SIG-M5 (cell line): ENCODE results near the gene RHOJ.
"Not testable (repeated sequence)": the region's sequence is repeated elsewhere in the genome, so short reads cannot be mapped to it uniquely, and the experiment has no call there.

ENCODE experiments used
- DNase-seq: peaks from one replicate; lab custom pipeline; 2025; lab: John Stamatoyannopoulos, UW

Gene RHOJ

DNA sequence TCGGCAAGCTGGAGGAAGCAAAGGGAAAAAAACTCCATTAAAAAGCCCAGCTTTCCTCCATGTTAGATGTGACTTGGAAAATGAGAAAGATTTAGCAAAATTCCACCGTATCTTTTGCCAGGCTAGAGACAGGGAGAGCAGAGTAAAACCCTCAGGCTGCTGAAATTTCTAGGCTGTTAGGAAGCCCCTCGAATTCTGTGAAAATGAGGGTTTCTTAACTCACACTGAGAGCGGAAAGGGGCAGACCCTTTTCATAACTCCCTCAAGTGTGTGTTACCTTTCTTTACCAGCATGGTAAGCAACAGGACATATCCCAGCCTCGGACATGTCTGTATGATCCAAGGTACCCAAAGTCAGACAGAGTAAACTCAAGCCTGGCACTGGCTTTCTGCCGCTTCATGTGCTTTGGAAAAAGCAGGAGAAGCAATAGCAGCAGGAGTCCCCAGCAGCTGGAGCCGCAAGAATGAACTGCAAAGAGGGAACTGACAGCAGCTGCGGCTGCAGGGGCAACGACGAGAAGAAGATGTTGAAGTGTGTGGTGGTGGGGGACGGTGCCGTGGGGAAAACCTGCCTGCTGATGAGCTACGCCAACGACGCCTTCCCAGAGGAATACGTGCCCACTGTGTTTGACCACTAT, at the start of gene RHOJ:
TSS of gene RHOJ (plus strand) at position 37 of the 637 bp plus-strand sequence. CDS start at position 464, 427 bp downstream.
- DNase-seq = no peak

DNA sequence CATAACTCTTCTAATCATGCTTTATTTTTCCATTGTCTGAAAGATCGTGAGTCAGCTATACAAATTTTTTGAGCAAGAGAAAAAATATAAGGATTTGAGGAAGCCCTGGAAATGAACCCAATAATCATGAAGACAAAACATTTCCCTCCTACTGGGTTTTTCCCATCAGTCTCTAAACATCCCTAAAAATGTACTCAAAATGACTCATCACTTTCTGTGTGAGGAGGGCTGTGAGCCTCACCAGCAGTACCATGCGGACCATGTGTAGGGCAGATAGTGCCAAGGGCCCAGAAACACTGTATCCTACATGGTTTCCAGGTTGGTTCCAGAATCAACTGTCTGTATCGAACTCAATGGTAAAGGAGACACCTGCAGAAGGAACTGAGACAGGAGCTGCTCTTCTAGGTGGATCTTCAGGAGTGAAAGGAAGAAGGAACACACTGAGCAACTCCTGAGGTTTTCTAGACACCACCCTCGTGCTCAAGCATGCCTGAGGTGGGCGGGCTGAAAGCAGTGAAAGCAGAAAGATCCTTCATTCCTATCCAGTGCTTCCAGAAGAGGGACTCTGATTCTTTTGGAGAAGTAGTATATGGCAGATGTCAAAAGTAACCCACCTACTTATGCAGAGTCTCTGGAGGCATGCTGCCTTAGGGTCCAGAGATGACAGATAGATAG, 48.6 kb upstream of the RHOJ start:
- DNase-seq = no peak

DNA sequence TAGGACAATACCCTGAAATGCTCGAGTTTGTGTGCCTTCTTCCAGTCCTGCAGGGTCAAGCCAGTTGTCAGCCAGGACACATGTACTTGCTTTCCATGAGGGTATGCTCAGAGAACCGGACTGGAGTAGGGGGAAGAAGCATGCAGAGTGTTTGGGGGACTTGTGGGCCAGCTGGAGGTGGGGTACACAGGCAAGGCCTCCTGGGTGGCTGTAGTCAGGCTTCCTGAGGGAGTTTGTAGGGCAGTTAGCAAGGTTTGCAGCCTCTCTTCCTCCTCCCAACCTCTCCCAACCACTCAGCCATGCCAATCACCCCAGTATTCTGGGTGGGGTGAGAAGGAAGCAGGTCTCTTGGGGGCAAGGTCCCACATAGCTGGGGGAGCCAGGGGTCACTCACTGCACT, 47.0 kb upstream of the RHOJ start:
- DNase-seq = no peak

DNA sequence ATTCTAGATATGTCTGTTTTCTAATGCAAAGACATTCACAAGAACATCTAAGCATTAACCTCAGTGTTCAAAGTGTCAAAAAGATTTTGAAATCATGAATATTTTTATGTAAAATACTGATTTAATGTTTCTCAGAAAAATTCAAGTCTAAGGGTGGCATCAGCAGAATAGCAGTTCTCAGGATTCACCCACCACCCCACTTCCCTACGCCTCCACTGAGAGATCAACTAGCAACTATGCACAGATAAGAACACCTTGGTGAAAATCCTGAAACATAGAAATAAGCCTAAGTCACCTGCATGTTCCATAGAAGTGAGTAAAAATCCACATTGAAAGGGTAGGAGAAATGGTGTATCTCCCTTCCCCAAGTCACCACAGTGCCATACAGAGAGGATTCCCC, 40.9 kb upstream of the RHOJ start:
- no peak for DNase-seq

DNA sequence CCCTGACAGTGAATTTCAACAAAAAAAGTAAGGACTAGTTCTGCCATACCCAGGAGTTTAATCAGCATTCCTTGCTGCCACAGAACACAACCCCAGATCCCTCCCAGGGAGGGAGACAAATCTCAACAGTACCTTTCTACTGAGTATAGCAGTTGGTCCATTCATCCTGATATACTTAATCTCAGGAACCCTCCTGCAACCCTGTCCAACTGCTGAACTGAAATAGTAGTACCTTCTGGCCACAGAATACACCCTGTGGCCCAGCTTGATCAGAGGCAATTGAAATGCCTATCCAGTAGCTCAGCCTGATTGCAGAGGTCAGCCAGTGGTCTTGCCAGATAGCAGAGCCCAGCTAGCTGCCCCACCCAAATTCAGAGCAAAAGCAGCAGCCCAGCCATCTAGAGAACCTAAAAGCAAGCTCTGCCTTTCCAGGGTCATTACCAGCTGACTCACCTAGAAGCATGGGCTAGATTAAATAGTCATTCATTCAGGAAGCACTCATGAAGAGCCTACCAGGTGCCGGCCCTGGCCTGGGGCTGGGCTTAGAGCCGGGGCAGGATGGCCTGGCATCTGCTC, 40.0 kb upstream of the RHOJ start:
- DNase-seq = no peak

DNA sequence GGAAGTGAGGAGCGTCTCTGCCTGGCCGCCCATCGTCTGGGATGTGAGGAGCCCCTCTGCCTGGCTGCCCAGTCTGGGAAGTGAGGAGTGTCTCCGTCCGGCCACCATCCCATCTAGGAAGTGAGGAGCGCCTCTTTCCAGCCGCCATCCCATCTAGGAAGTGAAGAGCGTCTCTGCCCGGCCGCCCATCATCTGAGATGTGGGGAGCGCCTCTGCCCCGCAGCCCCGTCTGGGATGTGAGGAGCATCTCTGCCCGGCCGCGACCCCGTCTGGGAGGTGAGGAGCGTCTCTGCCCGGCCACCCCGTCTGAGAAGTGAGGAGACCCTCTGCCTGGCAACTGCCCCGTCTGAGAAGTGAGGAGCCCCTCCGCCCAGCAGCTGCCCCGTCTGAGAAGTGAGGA, 39.0 kb upstream of the RHOJ start:
- DNase-seq = not testable (repeated sequence)

DNA sequence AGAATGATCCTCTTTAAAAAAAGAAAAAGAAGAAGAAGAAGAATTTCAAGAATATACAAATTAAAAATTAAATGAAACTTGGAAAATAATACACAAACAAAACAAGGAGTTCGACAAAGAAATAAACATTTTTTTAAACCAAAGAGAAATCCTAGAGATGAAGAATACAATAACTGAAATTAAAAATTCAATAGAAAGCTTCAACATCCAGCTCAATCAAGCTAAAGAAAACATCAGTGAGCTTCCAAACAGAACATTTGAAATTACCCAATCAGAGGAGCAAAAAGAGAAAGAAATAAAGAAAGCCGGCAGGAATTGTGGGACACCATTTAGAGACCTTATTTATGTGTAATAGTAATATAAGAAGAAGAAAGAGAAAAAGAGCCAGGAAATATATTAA, 37.2 kb upstream of the RHOJ start:
- no peak for DNase-seq

DNA sequence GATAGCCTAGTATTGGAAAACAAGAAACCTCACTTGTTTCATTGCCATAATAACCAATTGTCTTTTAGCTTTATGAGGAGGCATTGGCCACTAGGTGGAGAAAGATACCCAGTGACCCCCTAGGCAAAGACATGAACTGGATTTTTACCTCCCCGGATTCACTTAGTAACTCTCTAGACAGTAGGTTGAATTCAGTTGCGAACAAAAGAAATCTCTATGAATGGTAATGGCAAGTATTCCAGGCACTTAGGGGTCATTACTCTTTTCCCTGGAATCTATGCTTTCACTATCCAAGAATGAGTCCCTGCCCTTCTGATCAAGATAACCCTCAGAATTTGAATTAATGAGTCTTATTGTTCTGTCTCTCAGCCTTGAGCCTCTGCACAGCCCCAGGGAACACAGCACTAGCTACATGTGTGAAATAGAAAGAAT, 29.5 kb upstream of the RHOJ start:
- no peak for DNase-seq

DNA sequence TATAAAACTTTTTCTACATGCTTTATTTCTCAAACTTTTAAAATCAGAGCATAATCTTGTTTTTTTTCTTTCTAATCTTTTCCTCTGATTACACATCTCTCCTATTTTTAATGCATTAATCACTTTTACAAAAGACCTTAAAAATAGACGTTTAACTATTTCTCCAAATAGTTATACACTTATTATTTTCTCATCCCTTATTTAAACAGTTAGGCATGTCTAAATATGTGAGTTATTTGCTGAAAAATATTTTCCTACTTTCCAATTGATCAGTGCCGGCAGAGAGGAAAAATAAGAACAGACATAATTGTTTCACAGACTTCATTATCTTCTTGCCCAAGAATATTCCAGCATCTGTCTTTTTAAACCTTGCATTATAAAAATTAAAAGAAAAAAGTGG, 28.7 kb upstream of the RHOJ start:
- DNase-seq = no peak

DNA sequence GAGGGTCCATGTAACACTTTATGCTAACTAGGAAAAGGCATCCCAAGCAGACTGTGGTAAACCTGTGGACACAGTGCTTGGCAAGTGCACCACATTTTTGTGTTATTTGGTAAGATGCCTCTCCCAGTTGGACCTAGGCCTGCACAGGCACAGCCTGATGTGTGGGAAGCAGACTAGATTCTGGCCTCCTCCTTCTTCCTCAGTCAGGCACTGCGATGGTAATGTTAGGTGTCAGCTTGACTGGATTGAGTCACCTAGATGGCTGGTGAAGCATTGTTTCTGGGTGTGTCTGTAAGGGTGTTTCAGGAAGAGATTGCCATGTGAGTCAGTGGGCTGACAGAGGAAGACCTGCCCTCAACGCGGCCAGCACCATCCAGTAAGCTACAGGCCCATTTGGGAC, 25.3 kb upstream of the RHOJ start:
- no peak for DNase-seq

DNA sequence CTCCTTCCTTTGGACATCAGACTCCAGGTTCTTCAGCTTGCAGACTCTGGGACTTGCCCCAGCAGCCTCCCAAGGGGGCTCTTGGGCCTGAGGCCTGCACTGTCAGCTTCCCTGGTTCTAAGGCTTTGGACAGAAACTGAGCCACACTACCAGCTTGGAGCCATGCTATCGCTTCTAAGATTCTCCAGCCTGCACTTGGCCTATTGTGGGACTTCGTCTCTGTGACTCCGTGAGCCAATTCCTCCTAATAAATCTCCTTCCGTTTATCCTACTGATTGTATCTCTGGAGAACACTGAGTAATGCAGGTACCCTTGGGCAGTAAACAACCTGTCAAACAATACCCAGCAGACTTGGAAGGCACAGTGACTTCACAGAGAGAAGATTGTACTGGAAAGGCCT, 24.9 kb upstream of the RHOJ start:
- no peak for DNase-seq

DNA sequence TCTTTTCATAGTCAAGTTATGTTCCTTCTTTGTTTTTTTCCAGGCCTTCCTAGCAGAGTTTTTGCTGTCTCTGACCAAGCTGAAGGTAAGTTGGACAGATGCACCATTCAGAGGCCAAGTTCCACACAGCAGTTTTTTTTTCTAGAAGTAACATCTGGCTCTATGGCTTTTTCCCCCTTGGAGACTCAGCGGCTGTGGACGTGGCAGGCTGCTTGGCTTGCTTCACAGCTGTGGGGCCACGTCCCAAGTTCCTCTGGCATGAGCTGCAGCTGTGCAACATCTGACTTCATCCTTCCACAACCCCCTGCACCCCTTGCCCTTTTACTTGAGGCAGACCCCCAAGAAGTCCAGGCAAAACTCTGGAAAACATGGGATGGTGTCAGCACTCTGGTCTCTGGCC, 24.2 kb upstream of the RHOJ start:
- no peak for DNase-seq

DNA sequence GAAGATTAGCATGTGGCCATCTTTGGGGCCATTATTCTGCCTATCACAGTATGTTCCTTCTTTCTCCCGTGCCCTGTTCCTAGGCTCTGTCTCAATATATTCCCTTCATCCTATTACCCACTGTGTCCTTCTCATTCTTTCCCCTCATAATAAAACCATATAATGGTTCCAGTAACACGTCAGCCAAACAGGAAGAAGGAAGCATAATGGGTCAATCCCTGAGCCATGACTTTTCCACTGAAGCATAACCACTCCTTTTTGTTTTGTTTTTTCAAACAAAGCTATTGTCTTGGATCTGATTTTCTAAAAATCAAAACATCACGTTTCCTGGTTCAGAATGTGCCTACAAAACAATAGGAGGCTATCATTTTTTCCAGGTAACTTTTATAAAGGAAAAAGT, 21.3 kb upstream of the RHOJ start:
- DNase-seq = no peak

DNA sequence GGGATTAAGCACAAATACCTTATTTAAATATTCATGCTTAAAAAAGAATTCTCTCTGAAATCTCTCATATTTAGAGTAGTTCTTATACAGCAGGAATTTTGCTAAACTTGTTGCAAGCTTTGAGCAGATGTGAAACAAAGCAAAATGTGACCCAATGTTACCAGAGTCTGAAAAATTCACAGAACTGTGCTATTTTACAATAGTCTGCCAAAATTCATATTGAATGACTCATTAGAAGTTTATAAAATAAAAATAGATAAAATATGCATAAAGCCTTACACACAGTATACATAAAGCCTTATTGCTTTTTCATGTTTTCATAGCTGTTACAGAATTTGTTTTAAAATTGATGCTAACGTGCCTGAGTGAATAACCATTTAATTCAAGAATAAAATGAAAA, 17.8 kb upstream of the RHOJ start:
- DNase-seq = no peak

DNA sequence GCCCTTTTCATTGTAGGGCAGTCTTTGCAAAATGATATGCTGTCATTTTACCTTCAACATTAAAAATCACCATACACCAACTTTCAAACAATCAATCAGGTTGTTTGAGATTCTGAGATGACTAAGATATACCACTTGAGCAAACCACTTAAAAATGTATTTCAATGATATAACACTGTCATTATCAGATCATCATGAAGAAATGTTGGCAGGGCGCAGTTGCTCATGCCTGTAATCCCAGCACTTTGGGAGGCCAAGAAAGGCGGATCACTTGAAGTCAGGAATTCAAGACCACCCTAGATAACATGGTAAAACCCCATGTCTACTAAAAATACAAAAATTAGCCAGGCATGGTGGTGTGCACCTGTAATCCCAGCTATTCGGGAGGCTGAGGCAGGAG, 13.0 kb upstream of the RHOJ start:
- no peak for DNase-seq

DNA sequence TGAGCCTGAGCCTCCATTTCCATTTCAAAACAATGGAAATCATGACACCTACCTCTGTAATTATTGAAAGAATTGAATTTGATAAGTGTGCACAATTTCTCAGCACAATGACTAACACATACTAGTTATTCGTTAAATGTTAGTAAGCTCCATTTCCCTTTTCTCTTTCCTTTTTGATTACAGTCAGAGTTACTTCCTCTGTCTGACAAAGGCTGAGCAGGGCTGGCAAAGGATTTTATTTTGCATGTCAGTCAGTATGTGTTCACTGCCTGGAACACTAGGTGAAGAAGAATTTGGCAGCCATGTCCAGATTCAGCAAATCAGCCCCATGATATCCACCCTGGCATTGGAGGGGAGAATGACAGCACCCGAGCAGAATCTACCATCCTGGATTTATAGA, 12.2 kb upstream of the RHOJ start:
- no peak for DNase-seq

DNA sequence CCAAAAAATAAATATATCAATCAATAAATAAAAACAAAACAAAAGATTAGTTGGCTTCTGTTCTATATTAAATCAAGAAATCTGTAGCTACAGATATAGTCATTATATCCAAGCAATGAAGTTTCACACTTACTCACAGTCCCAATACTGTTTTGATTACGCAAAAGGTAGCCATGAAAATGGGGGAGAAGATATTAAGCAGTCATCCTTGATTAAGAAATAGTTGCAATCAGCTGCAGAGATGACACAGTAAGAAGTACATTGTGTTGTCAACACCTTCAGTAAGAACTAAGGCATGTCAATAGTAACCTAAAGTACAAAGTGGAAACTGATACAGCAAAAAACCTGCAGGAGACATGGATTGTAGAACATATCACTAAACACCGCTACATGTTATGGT, 11.0 kb upstream of the RHOJ start:
- no peak for DNase-seq

DNA sequence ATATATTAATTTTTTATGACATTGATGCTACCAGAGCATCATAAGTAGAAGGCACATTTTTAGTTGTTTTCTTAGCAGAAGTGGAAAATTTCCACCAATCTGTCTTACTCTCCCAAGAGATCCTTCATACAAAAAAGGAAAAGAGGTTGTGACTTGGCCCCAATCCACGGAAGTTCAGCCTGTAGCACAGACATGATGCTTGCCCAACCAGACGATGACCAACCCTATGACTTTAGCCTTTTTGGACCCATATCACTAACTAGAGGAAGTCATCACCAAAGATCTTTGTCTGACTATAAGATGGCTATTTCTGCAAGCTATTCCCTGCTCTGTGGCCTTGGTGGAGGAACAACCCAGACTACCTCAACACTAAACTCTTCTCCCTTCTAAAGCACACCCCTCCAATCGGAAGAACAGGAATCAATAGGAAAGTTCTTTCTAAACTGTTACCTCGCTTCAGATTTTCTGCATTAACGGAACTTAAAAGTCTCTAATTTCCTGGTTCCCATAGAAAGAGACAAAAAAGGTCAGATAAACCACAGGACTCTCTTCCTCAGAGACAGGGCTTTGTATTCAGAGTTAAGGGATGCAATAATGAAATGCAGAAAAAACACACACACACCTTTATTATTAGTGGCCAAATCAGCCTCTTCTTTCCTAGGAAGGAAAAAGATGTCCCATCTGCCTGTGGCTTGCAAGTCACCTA, 4.1 kb upstream of the RHOJ start:
- no peak for DNase-seq

DNA sequence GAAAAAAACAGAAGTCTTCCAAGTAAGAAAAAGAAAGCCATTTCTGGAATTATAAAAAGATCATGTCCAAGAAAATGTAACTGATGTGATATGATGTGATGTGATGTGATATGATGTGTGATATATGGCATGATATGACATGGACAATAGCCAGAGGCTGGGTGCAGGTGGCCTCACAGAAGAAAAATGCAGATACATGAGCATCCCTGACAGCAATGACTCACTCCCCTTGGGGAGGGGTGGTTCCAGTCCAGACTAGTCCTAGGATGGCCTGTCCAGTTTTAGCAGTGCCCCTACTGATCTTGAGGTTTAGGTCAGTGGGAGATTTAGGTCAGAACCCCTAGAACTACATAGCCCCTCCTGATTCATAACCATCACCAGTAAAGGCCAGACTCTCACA, 3.5 kb upstream of the RHOJ start:
- DNase-seq = no peak

DNA sequence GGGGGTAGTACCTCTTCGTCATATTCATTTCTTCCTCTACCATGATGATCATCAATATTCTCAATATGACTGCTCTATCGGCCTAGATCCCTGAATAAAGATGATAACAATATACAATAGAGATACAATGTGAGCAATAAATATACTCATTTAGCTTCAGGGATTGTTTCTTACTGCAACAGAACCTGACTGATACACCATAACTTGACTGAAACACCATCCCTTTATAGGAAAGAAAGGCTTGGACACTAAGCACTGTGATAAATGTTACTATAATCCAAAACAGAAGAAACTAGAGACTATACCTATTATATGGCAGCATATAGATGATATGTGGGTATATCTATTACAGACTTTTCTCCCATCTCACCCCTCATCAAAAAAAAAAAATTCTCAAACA, 1.2 kb upstream of the RHOJ start:
- no peak for DNase-seq

DNA sequence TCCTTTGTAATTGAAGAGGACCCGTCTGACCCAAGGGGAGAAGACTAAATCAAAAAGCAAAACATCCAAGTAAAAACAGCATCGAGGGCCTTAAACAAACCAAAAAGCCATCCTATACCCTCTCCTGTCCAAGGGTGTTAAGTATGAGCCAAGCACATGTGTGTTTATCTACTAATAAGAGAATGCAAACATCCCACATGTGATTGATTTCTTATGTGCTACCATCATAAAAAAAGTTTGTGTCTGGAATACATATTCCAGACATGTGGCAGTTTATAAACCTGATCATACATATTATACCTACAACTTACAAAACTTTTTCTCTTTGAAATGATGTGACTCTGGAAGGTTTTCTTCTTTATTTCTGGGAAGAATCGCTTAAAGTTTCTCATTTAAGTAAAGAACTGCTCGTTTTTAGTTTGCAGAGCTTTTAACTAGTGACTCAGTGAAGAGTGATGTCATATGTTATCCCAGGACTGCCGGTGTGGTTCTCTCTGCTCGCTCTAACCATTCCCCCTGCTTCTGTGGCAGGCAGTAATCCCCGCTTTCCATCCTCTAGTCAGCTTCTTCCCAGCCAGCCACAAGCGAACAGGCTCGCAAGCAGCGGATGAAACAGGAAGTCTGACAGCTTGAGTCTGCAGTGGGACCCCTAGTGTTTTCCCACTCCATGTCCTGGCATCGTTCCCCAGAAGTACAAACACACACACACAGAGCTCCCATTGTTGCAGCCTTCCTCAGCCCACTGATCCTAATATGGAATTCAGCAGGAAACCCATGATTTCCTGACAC, 431 bp upstream of the RHOJ start:
- DNase-seq = no peak

DNA sequence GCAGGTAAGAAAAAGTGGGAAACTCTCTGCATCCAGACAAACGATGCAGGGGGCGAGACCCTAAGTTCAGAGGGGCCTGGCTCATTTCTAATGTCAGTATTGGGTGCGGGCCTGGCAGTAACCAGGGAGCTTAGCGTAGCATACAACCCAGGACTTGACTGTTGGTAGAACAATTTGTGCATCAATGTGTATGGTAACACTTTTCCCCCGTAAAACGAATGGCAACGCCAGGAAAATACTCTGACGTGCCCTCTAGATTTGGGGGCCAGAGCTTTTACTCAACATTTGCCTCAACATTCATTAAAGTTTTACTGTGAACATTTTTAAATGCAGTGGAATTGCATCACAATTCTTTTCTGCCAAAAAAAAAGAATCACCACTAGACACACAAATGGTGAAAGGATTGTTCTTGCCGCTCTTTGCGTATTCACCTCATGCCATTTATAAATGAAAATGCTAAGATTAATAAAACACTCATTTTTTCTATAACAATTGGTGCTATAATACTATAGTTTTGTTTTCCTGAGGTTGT, 867 bp downstream of the RHOJ start:
- no peak for DNase-seq
